ENCODE results near the gene VPS9D1.
"Not testable (repeated sequence)": the region's sequence is repeated elsewhere in the genome, so short reads cannot be mapped to it uniquely, and the experiment has no call there.

The VPS9D1 gene

GRCh38 chr16:89691986-89692569 is 28.6 kb downstream of the VPS9D1 start:
- no peak for DNase-seq

- DNase-seq, result no peak
Measured at GRCh38 chr16:89691231-89691985, 29.3 kb downstream of the VPS9D1 start.

GRCh38 chr16:89690392-89690901 is 30.3 kb downstream of the VPS9D1 start:
- DNase-seq, result no peak

GRCh38 chr16:89689621-89690020 is 31.1 kb downstream of the VPS9D1 start:
- not testable (repeated sequence) for DNase-seq

- no peak for DNase-seq
Measured at GRCh38 chr16:89689142-89689541, 31.6 kb downstream of the VPS9D1 start.

- DNase-seq, result no peak
Measured at GRCh38 chr16:89688395-89688794, 32.3 kb downstream of the VPS9D1 start.

GRCh38 chr16:89687092-89687940 is 33.4 kb downstream of the VPS9D1 start:
- DNase-seq, result no peak

GRCh38 chr16:89686520-89687091 is 34.1 kb downstream of the VPS9D1 start, which contains the start of gene CDK10:
TSS of gene CDK10 (plus strand) at chr16:89686689. CDS start at chr16:89686711, 22 bp downstream.
- DNase-seq, result peak; percentile 90

GRCh38 chr16:89685916-89686315 is 34.8 kb downstream of the VPS9D1 start:
- DNase-seq, result no peak

GRCh38 chr16:89678258-89678657 is 42.4 kb downstream of the VPS9D1 start:
- DNase-seq, result no peak

- DNase-seq, result no peak
Measured at GRCh38 chr16:89672177-89672941, 48.3 kb downstream of the VPS9D1 start.

- not testable (repeated sequence) for DNase-seq
Measured at GRCh38 chr16:89671565-89671964, 49.1 kb downstream of the VPS9D1 start.

- no peak for DNase-seq
Measured at GRCh38 chr16:89670496-89671431, 49.9 kb downstream of the VPS9D1 start.

- no peak for DNase-seq
Measured at GRCh38 chr16:89669755-89670154, 50.9 kb downstream of the VPS9D1 start.

- no peak for DNase-seq
Measured at GRCh38 chr16:89668790-89669158, 51.9 kb downstream of the VPS9D1 start.

- no peak for DNase-seq
Measured at GRCh38 chr16:89667633-89668032, 53.1 kb downstream of the VPS9D1 start.

GRCh38 chr16:89667000-89667399 is 53.7 kb downstream of the VPS9D1 start:
- not testable (repeated sequence) for DNase-seq

- not testable (repeated sequence) for DNase-seq
Measured at GRCh38 chr16:89664238-89664637, 56.5 kb downstream of the VPS9D1 start.

GRCh38 chr16:89661215-89661614 is 59.5 kb downstream of the VPS9D1 start:
- DNase-seq, result no peak

GRCh38 chr16:89660146-89660545 is 60.6 kb downstream of the VPS9D1 start:
- DNase-seq, result no peak
